Glutamatergic neuron (in vitro differentiated cells): Measurements from ENCODE around the gene POLR1B. TPM values are rescaled to one million over a fixed set of nuclear protein-coding genes. Genes with fewer than 3 reads are reported as not detected.

Experiments used
- DNase-seq: peaks from one replicate; pipeline ENCODE4 v3.0.0; 2022
- H3K27ac Mint-ChIP-seq: one replicate; pipeline ENCODE4 v1.8.0; 2020; ENCODE audit warnings: mild to moderate bottlenecking, mixed read lengths, inconsistent platforms; ENCODE audit not compliant: unreplicated experiment
- H3K27me3 Mint-ChIP-seq: one replicate; pipeline ENCODE4 v1.8.0; 2020; ENCODE audit warnings: mild to moderate bottlenecking, moderate library complexity, mixed read lengths, inconsistent platforms; ENCODE audit not compliant: unreplicated experiment
- H3K36me3 Mint-ChIP-seq: one replicate; pipeline ENCODE4 v1.8.0; 2020; ENCODE audit warnings: mild to moderate bottlenecking, mixed read lengths, inconsistent platforms; ENCODE audit not compliant: unreplicated experiment
- H3K4me1 Mint-ChIP-seq: one replicate; pipeline ENCODE4 v1.8.0; 2020; ENCODE audit warnings: mild to moderate bottlenecking, low read depth, mixed read lengths, inconsistent platforms; ENCODE audit not compliant: unreplicated experiment
- H3K4me3 Mint-ChIP-seq: one replicate; pipeline ENCODE4 v1.8.0; 2020; ENCODE audit warnings: mild to moderate bottlenecking, mixed read lengths, inconsistent platforms; ENCODE audit not compliant: unreplicated experiment
- H3K9me3 Mint-ChIP-seq: one replicate; pipeline ENCODE4 v1.8.0; 2020; ENCODE audit warnings: mild to moderate bottlenecking, moderate library complexity, mixed read lengths, inconsistent platforms; ENCODE audit not compliant: unreplicated experiment
- total RNA-seq: library from RNA; stranded (reverse); fragmentation: NEBNext Ultra II Directional; extraction: Animal tissue kit (Norgen Biotek cat#: 25700); gene quantifications from one replicate; pipeline ENCODE4 v1.2.1, GENCODE V29; 2021; ENCODE audit not compliant: unreplicated experiment
- TF ChIP-seq, protein P1 (sequence below): fragments of 200-600 bp; sonication (generic); IDR thresholded peaks from one replicate; pipeline ENCODE4 v1.5.0; 2021; ENCODE audit not compliant: partially characterized antibody, unreplicated experiment

The POLR1B gene
- total RNA-seq, 1 donor from 2014 or later: 13.9 TPM

DNA sequence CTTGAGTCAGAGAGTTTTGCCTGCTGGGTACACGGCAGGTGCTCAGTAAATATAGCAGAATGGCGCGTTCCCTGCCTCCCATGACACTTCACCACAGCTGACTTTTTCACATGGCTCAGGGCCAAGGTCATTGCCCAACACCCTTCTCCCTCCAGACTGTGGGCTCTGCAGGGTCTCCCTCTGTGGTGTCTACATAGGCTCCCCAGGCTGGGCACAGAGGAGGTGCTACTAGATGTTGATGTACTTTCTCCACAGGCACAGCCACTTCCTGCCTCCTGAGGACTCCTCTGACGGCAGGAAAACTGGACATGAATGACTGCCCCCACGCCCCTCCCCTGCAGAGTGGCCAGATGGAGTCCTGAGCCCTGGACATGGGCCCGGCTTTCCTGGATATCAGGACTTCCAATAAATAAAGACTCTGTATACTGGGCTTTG is 46.4 kb downstream of the POLR1B start:
- no peak overlapping the region for H3K27ac Mint-ChIP-seq
- TF ChIP-seq, protein P1, sequence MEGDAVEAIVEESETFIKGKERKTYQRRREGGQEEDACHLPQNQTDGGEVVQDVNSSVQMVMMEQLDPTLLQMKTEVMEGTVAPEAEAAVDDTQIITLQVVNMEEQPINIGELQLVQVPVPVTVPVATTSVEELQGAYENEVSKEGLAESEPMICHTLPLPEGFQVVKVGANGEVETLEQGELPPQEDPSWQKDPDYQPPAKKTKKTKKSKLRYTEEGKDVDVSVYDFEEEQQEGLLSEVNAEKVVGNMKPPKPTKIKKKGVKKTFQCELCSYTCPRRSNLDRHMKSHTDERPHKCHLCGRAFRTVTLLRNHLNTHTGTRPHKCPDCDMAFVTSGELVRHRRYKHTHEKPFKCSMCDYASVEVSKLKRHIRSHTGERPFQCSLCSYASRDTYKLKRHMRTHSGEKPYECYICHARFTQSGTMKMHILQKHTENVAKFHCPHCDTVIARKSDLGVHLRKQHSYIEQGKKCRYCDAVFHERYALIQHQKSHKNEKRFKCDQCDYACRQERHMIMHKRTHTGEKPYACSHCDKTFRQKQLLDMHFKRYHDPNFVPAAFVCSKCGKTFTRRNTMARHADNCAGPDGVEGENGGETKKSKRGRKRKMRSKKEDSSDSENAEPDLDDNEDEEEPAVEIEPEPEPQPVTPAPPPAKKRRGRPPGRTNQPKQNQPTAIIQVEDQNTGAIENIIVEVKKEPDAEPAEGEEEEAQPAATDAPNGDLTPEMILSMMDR: no peak
- H3K9me3 Mint-ChIP-seq: peaks cover 12% of the 10 kb centered on the region
- no peak for DNase-seq
- H3K36me3 Mint-ChIP-seq: peaks cover 4% of the 10 kb centered on the region
- H3K4me1 Mint-ChIP-seq: peaks cover 8% of the 10 kb centered on the region
- peaks cover 4% of the 10 kb centered on the region for H3K27me3 Mint-ChIP-seq
- no peak overlapping the region for H3K4me3 Mint-ChIP-seq

DNA sequence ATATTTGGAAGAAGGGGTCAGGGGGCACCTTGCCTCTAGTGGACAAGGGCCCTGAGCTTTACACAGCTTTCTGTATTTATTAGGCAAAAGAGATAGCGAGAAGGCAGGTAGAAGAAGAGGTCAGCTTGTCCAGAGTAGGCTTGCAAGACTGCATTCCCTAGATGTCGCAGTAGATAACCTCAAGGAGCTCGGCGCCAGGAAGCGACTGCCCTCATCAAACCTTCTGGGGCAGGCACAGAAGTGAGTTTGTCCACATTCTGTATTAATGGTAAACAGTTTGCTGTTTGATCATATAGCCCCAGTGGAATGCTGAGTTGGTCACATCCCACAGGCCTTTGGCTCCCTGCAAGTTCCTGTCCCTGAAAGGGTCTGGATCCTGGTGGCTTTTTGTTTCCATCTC is 49.1 kb downstream of the POLR1B start:
- H3K27me3 Mint-ChIP-seq: peaks cover 2% of the 10 kb centered on the region
- H3K27ac Mint-ChIP-seq: no peak overlapping the region
- TF ChIP-seq, protein P1: no peak
- no peak for DNase-seq
- peaks cover 3% of the 10 kb centered on the region for H3K36me3 Mint-ChIP-seq
- no peak overlapping the region for H3K4me3 Mint-ChIP-seq
- H3K4me1 Mint-ChIP-seq: peaks cover 3% of the 10 kb centered on the region
- H3K9me3 Mint-ChIP-seq: peaks cover 3% of the 10 kb centered on the region

DNA sequence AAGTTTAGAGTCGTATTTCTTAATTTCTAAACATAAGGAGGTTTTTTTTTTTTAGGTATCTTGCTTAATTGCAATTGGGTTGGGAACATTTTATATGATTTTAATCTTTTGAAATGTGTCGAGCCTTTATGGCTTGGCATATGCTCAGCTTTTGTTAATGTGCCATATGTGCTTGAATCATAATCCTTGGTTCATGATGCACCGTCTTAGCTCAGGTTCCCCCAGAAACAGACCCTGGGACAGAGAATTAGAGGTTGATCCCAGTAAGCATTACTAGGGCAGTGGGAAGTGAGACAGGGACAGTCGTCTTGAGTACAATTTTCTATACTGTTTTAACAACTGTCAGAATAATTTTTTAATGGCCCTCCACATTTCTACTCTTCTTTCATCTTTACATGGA is 51.5 kb downstream of the POLR1B start:
- H3K4me1 Mint-ChIP-seq: no peaks in the 10 kb centered on the region
- no peaks in the 10 kb centered on the region for H3K36me3 Mint-ChIP-seq
- peaks cover 2% of the 10 kb centered on the region for H3K27me3 Mint-ChIP-seq
- H3K4me3 Mint-ChIP-seq: no peak overlapping the region
- H3K27ac Mint-ChIP-seq: no peak overlapping the region
- TF ChIP-seq, protein P1: no peak
- no peak for DNase-seq
- H3K9me3 Mint-ChIP-seq: no peaks in the 10 kb centered on the region

DNA sequence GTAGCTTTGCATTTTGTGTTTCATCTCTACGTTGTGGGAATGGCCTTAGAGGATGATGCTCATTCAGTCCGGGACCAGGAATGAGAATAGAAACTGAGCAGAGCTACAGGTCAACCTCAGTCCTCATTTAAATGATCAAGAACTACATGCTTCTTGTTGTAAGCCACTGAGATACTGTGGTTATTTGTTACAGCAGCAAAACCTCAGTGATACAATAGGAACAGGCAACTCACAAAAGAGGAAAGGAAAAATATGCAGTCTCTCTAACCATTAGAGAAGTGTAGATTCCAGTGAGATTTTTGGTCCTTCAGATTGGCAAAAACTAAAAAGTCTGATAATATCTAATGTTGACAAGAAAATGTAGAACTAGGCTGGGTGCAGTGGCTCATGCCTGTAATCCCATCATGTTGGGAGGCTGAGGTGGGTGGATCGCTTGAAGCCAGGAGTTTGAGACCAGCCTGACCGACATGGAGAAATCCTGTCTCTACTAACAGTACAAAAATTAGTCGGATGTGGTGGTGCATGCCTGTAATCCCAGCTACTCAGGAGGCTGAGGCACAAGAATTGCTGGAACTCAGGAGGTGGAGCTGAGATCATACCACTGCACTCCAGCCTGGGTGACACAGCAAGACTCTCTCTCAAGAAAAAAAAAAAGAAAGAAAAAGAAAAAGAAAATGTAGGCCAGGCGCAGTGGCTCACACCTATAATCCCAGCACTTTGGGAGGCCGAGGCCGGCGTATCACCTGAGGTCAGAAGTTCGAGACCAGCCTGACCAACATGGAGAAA is 55.5 kb downstream of the POLR1B start:
- Mint-ChIP-seq H3K27me3 (no peaks in the 10 kb centered on the region), H3K27ac (no peak overlapping the region), H3K4me3 (no peak overlapping the region), H3K36me3 (no peaks in the 10 kb centered on the region), H3K9me3 (peaks cover 2% of the 10 kb centered on the region), H3K4me1 (no peaks in the 10 kb centered on the region)
- TF ChIP-seq, protein P1: no peak
- no peak for DNase-seq

DNA sequence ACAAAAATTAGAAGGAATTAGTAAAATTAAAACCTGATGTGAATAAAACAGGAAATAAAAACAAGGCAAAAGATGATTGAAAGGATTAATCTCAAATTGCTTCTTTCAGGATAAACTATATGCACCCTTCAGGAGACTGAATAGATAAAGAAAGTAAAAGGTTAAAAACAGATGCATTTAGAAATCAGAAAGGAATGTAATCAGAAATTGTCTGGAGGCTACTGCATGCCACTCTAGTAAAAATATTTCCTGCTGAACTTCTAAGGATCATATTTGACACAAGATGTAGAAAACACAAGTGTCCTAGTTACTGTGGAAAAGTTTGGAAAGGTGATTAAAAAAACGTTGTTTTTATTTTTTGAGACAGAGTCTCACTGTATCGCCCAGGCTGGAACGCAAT is 58.4 kb downstream of the POLR1B start:
- no peak overlapping the region for H3K4me3 Mint-ChIP-seq
- no peaks in the 10 kb centered on the region for H3K27me3 Mint-ChIP-seq
- no peaks in the 10 kb centered on the region for H3K4me1 Mint-ChIP-seq
- TF ChIP-seq, protein P1: no peak
- no peaks in the 10 kb centered on the region for H3K36me3 Mint-ChIP-seq
- H3K27ac Mint-ChIP-seq: no peak overlapping the region
- DNase-seq: no peak
- peaks cover 2% of the 10 kb centered on the region for H3K9me3 Mint-ChIP-seq
